CD4-positive, alpha-beta T cell (primary cell): Measurements from ENCODE around the gene PILRA. TPM values are rescaled to one million over a fixed set of nuclear protein-coding genes. Genes with fewer than 3 reads are reported as not detected.

Experiments
- ATAC-seq: fragments of 200-7000 bp; cut with Tn5 transposase; one replicate; pipeline ENCODE4 v1.10.0; 2022; ENCODE audit warnings: mild to moderate bottlenecking; ENCODE audit not compliant: poor library complexity
- CTCF ChIA-PET: fragments of 350-600 bp; sonication (Branson Sonifier 250); formaldehyde crosslinking; loops from one replicate; lab custom pipeline; 2021; ENCODE audit warnings: antibody characterized with exemption, inconsistent platforms; lab: Charles Lee
- POLR2A ChIA-PET: fragments of 350-600 bp; sonication (Branson Sonifier 250); formaldehyde crosslinking; loops from one replicate; lab custom pipeline; 2021; ENCODE audit warnings: antibody characterized with exemption, inconsistent platforms; lab: Charles Lee
- DNase-seq, 14 experiments: peaks; one replicate each; pipeline ENCODE4 v3.0.0-alpha.2; 2013 to 2020; ENCODE audit warnings: mixed read lengths in 2 of 14
- H3K27ac ChIP-seq, 2 donors: one replicate each; pipeline versions ENCODE4 v1.5.1 to v1.7.0; 2013; ENCODE audit warnings: low read length in 2 of 2, low read depth in 1 of 2, mild to moderate bottlenecking in 1 of 2
- H3K27me3 ChIP-seq, 2 experiments: 1 replicate in 1 of 2; 2 replicates in 1 of 2; pipeline versions ENCODE4 v1.6.1 to v1.7.0; 2013; ENCODE audit warnings: low read length in 2 of 2, control low read depth in 1 of 2, mild to moderate bottlenecking in 1 of 2, moderate library complexity in 1 of 2; ENCODE audit not compliant: insufficient read depth in 2 of 2, control insufficient read depth in 1 of 2
- H3K36me3 ChIP-seq: one replicate; pipeline ENCODE4 v1.6.1; 2013; ENCODE audit warnings: low read length, control low read depth; ENCODE audit not compliant: insufficient read depth
- H3K4me1 ChIP-seq: one replicate; pipeline ENCODE4 v1.6.1; 2013; ENCODE audit warnings: low read length, control low read depth; ENCODE audit not compliant: insufficient read depth
- H3K4me3 ChIP-seq: one replicate; pipeline ENCODE4 v1.5.1; 2013; ENCODE audit warnings: mild to moderate bottlenecking, low read length, moderate library complexity
- H3K9me3 ChIP-seq, 2 experiments: 1 replicate in 1 of 2; 2 replicates in 1 of 2; pipeline versions ENCODE4 v1.6.1 to v1.7.0; 2013; ENCODE audit warnings: low read length in 2 of 2, mild to moderate bottlenecking in 2 of 2, control low read depth in 1 of 2, moderate library complexity in 1 of 2; ENCODE audit not compliant: control insufficient read depth in 1 of 2, insufficient read depth in 1 of 2
- H3K27ac Mint-ChIP-seq: one replicate; pipeline ENCODE4 v1.8.0; 2020; ENCODE audit warnings: mixed read lengths
- H3K27me3 Mint-ChIP-seq: one replicate; pipeline ENCODE4 v1.8.0; 2021; ENCODE audit warnings: mixed read lengths
- H3K36me3 Mint-ChIP-seq: one replicate; pipeline ENCODE4 v1.8.0; 2021; ENCODE audit warnings: low read depth, mixed read lengths
- H3K4me1 Mint-ChIP-seq: one replicate; pipeline ENCODE4 v1.8.0; 2021; ENCODE audit warnings: low read depth, mixed read lengths
- H3K4me3 Mint-ChIP-seq: one replicate; pipeline ENCODE4 v1.8.0; 2020; ENCODE audit warnings: mild to moderate bottlenecking, mixed read lengths
- H3K9me3 Mint-ChIP-seq: one replicate; pipeline ENCODE4 v1.8.0; 2020; ENCODE audit warnings: mixed read lengths
- CTCF ChIP-seq: fragments of 200-600 bp; IDR thresholded peaks from one replicate; pipeline ENCODE4 v1.8.0; 2022; ENCODE audit warnings: antibody characterized with exemption, mild to moderate bottlenecking
- intact Hi-C, 2 experiments: fragments of 100-400 bp; cut with DNase I in 1 of 2; cut with micrococcal nuclease in 1 of 2; formaldehyde crosslinking; loops; one replicate each; pipeline versions ENCODE4 v1.15.1 to v1.9.0; 2023 to 2025; cut with DNase I, micrococcal nuclease
- total RNA-seq, 174 experiments: library from RNA in 2 of 174; stranded (reverse) in 2 of 174; gene quantifications; one replicate each; pipeline ENCODE4 v1.2.3 and lab custom pipeline; 2021 to 2026

The PILRA gene
- total RNA-seq, 2 experiments from 2014 or later = 4.6 to 5.3 TPM

DNA sequence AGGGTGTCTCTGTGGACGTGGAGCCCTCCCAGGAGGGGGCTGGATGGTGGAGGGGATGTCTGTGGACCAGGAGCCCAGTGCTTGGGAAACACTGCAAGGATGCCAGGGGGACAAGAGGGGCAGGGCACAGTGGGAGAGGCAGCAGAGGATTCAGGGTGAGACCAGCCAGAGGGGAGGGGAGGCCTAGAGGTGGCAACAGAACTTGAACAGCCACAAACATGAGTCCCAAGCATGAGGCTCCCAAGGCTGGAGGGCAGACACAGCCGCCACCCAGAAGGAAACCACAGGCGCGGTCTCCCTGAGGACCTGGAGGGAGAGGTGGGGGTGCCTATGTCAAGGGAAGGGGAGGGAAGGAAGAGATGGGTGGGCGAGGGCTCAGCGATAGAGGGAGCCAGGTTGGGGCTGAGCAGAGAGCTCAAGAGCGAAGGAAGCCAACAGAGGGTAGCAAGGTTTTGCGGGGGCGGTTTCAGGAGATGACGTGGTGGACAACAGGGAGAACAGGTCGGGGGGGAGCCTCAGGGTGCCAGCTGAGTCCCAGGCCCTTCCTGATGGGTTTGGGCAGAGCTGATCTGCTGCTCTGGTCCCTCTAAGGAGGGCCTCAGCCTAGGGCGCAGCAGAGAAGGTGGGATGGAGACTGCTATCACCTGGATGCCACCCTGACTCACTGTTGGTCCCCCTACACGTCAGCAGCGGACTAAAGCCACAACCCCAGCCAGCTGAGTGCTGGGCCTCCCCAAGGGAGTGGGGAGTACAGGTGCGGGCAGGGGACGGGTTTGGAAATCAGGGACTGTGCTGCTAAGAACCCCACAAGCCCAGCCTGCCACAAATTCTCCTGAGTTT, 6.7 kb upstream of the PILRA start:
- H3K27me3 ChIP-seq = no peaks in the 10 kb centered on the region
- H3K36me3 ChIP-seq = peaks cover 8% of the 10 kb centered on the region
- Mint-ChIP-seq H3K27ac (peak overlapping the region; percentile 66), H3K4me1 (peaks cover 17% of the 10 kb centered on the region), H3K36me3 (peaks cover 44% of the 10 kb centered on the region), H3K4me3 (no peak overlapping the region), H3K27me3 (no peaks in the 10 kb centered on the region), H3K9me3 (no peaks in the 10 kb centered on the region)
- TF ChIP-seq CTCF = no peak
- DNase-seq (peak in 1 of 14 experiments; percentile 25), ATAC-seq (peak; percentile 27)
- POLR2A ChIA-PET = no interaction called here
- H3K4me3 ChIP-seq = no peak overlapping the region
- H3K4me1 ChIP-seq = peaks cover 20% of the 10 kb centered on the region
- no peaks in the 10 kb centered on the region for H3K9me3 ChIP-seq
- intact Hi-C loops = no loop called here
- no peak overlapping the region for H3K27ac ChIP-seq
- CTCF ChIA-PET = interaction anchor here (0.7 kb wide), 1 partner anchor 21 kb away, joined by 3 read pairs; no protein-coding TSS in a partner anchor

DNA sequence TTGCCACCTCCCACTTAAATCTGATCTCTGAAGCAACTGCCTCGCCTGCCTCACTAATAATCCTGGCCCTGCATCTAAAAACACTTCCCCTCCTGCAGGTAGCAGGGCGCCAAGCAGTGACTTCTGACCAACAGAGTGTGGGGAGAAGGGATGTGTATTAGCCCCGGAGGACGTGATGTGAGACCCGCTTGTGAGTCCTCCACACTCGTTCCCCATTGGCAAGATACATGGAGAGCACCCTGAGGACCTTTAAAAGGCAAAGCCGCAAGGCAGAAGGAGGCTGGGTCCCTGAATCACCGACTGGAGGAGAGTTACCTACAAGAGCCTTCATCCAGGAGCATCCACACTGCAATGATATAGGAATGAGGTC, 6.1 kb upstream of the PILRA start:
- no peak overlapping the region for H3K4me3 Mint-ChIP-seq

More for the DNA sequence above, 6.1 kb upstream of the PILRA start:
- ChIA-PET POLR2A (no interaction called here), CTCF (no interaction called here)
- H3K9me3 Mint-ChIP-seq = no peaks in the 10 kb centered on the region
- H3K27me3 ChIP-seq = no peaks in the 10 kb centered on the region
- peaks cover 3% of the 10 kb centered on the region for H3K36me3 ChIP-seq
- no peak for TF ChIP-seq CTCF
- peaks cover 38% of the 10 kb centered on the region for H3K36me3 Mint-ChIP-seq
- H3K4me1 Mint-ChIP-seq = peaks cover 17% of the 10 kb centered on the region
- intact Hi-C loops = no loop called here
- no peaks in the 10 kb centered on the region for H3K9me3 ChIP-seq
- no peaks in the 10 kb centered on the region for H3K27me3 Mint-ChIP-seq
- no peak overlapping the region for H3K4me3 ChIP-seq
- H3K27ac Mint-ChIP-seq = peak overlapping the region; percentile 66
- ATAC-seq (no peak), DNase-seq (peak in 1 of 14 experiments; percentile 17)
- no peak overlapping the region for H3K27ac ChIP-seq
- H3K4me1 ChIP-seq = peaks cover 24% of the 10 kb centered on the region
